Upper lobe of right lung (tissue), 1 donor: Measurements from ENCODE around the gene RBSN. TPM values are rescaled to one million over a fixed set of nuclear protein-coding genes. Genes with fewer than 3 reads are reported as not detected.

Source experiments
- ATAC-seq: fragments of 200-7000 bp; cut with Tn5 transposase; one replicate; pipeline ENCODE4 v1.9.1; 2020; ENCODE audit warnings: mild to moderate bottlenecking, moderate library complexity
- DNase-seq: peaks from one replicate; pipeline ENCODE4 v3.0.0-alpha.2; 2020
- H3K27ac ChIP-seq: fragments of 200-600 bp; one replicate; pipeline ENCODE4 v1.8.0; 2022
- H3K27me3 ChIP-seq: fragments of 200-600 bp; one replicate; pipeline ENCODE4 v1.8.0; 2022; ENCODE audit warnings: mild to moderate bottlenecking
- H3K36me3 ChIP-seq: fragments of 200-600 bp; one replicate; pipeline ENCODE4 v1.8.0; 2022
- H3K4me1 ChIP-seq: fragments of 200-600 bp; one replicate; pipeline ENCODE4 v1.8.0; 2022
- H3K4me3 ChIP-seq: fragments of 200-600 bp; one replicate; pipeline ENCODE4 v1.8.0; 2022; ENCODE audit warnings: mild to moderate bottlenecking
- H3K9me3 ChIP-seq: fragments of 200-600 bp; one replicate; pipeline ENCODE4 v1.8.0; 2022
- CTCF ChIP-seq: fragments of 200-600 bp; IDR thresholded peaks from one replicate; pipeline ENCODE4 v1.8.0; 2022; ENCODE audit warnings: antibody characterized with exemption
- intact Hi-C: fragments of 100-400 bp; cut with DNase I; formaldehyde crosslinking; loops from one replicate; pipeline ENCODE4 v1.11.0; 2022
- total RNA-seq: library from RNA; stranded (reverse); fragmentation: NEBNext Ultra II Directional; extraction: Animal tissue kit (Norgen Biotek cat#: 25700); gene quantifications from one replicate; pipeline ENCODE4 v1.2.1, GENCODE V29; 2021
- donor health status: DM: no; HTN: yes; CAD: no; lungs with severe emphysema.

The RBSN gene
- total RNA-seq, 1 donor from 2014 or later = 27.6 TPM

DNA sequence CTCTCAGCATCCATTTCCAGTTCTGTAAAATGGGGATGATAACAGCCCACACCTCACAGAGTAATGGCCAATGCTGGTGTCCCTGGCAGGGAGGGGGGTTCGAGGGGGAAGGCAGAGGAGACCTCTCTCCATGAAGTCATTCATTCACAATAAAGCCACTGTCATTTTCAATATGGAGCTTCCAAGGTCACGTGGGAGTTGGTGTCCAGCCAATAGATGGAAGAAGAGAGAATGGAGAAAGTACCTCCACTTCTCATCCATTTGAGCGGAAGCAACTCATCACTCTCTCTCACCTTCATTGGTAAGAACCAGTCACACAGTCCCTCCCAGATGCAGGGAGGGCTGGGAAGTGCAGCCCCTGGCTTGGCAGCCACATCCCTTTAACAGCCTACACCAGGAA, 14.9 kb upstream of the RBSN start:
- no peaks in the 10 kb centered on the region for H3K4me1 ChIP-seq
- H3K36me3 ChIP-seq = no peaks in the 10 kb centered on the region
- intact Hi-C loops = no loop called here
- no peak overlapping the region for H3K4me3 ChIP-seq
- no peaks in the 10 kb centered on the region for H3K9me3 ChIP-seq
- no peaks in the 10 kb centered on the region for H3K27me3 ChIP-seq
- no peak for DNase-seq
- H3K27ac ChIP-seq = no peak overlapping the region
- ATAC-seq = no peak
- no peak for TF ChIP-seq CTCF

GRCh38 chr3:15113471-15113870, 14.5 kb upstream of the RBSN start:
- no peak for DNase-seq
- Histone ChIP-seq H3K4me3 (no peak overlapping the region), H3K4me1 (no peaks in the 10 kb centered on the region), H3K27me3 (no peaks in the 10 kb centered on the region), H3K9me3 (no peaks in the 10 kb centered on the region), H3K36me3 (no peaks in the 10 kb centered on the region), H3K27ac (no peak overlapping the region)
- intact Hi-C loops = no loop called here
- no peak for ATAC-seq
- TF ChIP-seq CTCF = no peak

DNA sequence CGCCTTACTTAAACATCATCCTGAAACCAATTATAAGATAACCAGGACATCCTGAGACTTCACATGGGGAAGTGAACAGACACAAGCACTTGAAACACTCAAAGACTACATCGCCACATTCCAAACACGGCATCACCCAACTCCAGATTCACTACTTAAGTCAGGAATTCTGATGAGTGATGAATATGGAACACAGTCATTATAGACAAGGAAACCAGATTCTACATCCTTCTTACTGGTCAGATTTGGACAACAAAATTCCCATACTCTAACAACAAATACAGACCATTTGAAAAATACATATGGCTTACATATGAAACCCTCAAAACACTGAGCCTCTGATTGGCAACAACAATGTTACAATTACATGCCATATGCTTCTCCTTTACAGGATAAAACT, 13.1 kb upstream of the RBSN start:
- H3K27me3 ChIP-seq = no peaks in the 10 kb centered on the region
- intact Hi-C loops = no loop called here
- DNase-seq (no peak), ATAC-seq (no peak)
- no peak overlapping the region for H3K27ac ChIP-seq
- H3K36me3 ChIP-seq = no peaks in the 10 kb centered on the region
- H3K4me3 ChIP-seq = no peak overlapping the region
- H3K4me1 ChIP-seq = peaks cover 3% of the 10 kb centered on the region
- no peak for TF ChIP-seq CTCF
- no peaks in the 10 kb centered on the region for H3K9me3 ChIP-seq

GRCh38 chr3:15110206-15110605, 11.3 kb upstream of the RBSN start:
- TF ChIP-seq CTCF = no peak
- no peak for DNase-seq
- H3K27ac ChIP-seq = no peak overlapping the region
- H3K36me3 ChIP-seq = no peaks in the 10 kb centered on the region
- intact Hi-C loops = no loop called here
- no peak for ATAC-seq
- H3K4me1 ChIP-seq = peaks cover 3% of the 10 kb centered on the region
- H3K4me3 ChIP-seq = no peak overlapping the region
- H3K27me3 ChIP-seq = no peaks in the 10 kb centered on the region
- H3K9me3 ChIP-seq = no peaks in the 10 kb centered on the region

- no peaks in the 10 kb centered on the region for H3K9me3 ChIP-seq
- H3K4me1 ChIP-seq = peaks cover 3% of the 10 kb centered on the region
- no peak for DNase-seq
- no peak for TF ChIP-seq CTCF
- H3K27me3 ChIP-seq = no peaks in the 10 kb centered on the region
- no peak overlapping the region for H3K4me3 ChIP-seq
- no peak overlapping the region for H3K27ac ChIP-seq
- no peaks in the 10 kb centered on the region for H3K36me3 ChIP-seq
- intact Hi-C loops = no loop called here
- no peak for ATAC-seq
These were observed 9.9 kb upstream of the RBSN start for GRCh38 chr3:15108869-15109268.

DNA sequence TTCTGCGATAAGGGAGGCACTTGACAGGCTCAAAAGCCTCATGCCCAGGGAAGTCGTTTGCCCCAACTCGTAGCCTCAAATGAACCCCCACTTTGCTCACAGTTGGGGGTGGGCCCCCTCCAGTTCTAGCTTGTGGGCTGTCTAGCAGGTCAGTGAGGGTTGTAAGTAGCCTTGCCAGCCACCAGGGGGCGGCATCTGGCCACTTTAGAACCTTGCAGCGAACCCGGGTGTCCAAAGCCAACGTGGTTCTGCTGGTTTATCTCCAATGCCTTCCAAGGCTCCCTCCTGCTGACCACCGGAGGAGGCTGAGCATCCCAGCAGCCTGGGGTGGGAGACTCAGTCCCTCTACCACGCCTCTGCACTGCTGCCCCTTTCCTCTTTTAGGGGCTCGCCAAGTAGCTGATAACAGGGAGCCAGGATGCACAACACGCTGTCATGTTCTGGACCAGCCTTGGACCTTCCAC, 9.2 kb upstream of the RBSN start:
- Histone ChIP-seq H3K9me3 (no peaks in the 10 kb centered on the region), H3K27me3 (no peaks in the 10 kb centered on the region), H3K36me3 (no peaks in the 10 kb centered on the region), H3K27ac (no peak overlapping the region), H3K4me3 (no peak overlapping the region), H3K4me1 (peaks cover 3% of the 10 kb centered on the region)
- peak; percentile 97 for ATAC-seq
- DNase-seq = peak; percentile 89
- intact Hi-C loops = no loop called here
- peak; percentile 92 for TF ChIP-seq CTCF
